Subcutaneous abdominal adipose tissue (tissue), 5 donors: ENCODE data around the gene DDX31.

Source experiments
- H3K27ac ChIP-seq: one replicate; pipeline ENCODE4 v1.7.0; 2013; ENCODE audit warnings: low read depth, mild to moderate bottlenecking, inconsistent platforms, low read length, moderate library complexity
- H3K27me3 ChIP-seq, 5 donors: one replicate each; pipeline ENCODE4 v1.7.0; 2013; ENCODE audit warnings: low read length in 5 of 5, inconsistent platforms in 1 of 5; ENCODE audit not compliant: control insufficient read depth in 5 of 5, insufficient read depth in 4 of 5
- H3K36me3 ChIP-seq, 5 donors: one replicate each; pipeline ENCODE4 v1.7.0; 2013; ENCODE audit warnings: low read length in 5 of 5; ENCODE audit not compliant: control insufficient read depth in 5 of 5, insufficient read depth in 5 of 5
- H3K4me1 ChIP-seq, 5 donors: one replicate each; pipeline ENCODE4 v1.7.0; 2013; ENCODE audit warnings: low read length in 5 of 5, mild to moderate bottlenecking in 3 of 5, moderate library complexity in 1 of 5; ENCODE audit not compliant: control insufficient read depth in 5 of 5, insufficient read depth in 5 of 5
- H3K4me3 ChIP-seq, 5 donors: one replicate each; pipeline ENCODE4 v1.7.0; 2013; ENCODE audit warnings: low read length in 5 of 5, low read depth in 1 of 5
- H3K9ac ChIP-seq, 5 donors: one replicate each; pipeline ENCODE4 v1.7.0; 2013; ENCODE audit warnings: low read length in 5 of 5, mild to moderate bottlenecking in 4 of 5, moderate library complexity in 3 of 5
- H3K9me3 ChIP-seq, 5 donors: one replicate each; pipeline ENCODE4 v1.7.0; 2013; ENCODE audit warnings: low read length in 5 of 5; ENCODE audit not compliant: control insufficient read depth in 5 of 5
- donor health status: healthy.
- donor health status: healthy.
- donor health status: healthy.
- donor health status: healthy.
- donor health status: healthy.

DDX31 gene

DNA sequence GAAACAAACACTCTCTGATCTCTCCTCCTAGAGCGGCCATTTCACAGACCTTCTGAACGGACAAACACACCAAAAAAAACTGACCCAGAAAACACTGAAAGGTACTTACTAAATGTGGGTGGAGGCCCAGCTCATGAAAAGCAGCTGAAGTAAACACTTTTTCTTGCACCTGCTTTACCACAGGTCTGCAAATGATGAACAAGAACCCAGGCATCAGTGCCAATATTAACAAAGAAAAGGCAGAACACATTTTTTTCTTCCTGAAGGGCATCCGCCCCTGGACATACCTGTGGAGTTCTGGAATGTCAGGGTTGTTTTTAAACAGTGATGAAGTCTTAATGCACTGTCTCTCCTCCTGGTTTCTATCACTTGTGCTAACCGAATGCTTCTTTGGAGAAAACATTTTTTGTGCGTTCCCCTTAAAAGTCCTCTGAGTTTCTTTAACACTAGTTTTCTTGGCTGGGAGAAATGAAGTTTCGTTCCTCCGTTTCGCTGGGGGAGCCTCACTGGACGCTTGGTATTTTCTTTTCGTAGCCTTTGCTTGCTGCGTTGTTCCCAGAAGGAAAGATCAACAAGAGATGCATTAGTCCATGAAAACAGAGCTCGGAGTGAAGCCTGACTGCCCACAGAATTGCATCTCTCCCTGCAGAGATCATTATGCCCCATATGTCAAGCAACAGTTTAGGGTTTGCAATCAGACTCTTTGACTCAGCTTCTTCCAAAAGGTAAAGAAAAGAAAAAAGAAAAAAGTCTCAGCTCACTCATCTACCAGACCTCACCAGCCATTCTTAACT lies 7.4 kb downstream of the DDX31 start:
- H3K36me3 ChIP-seq = peaks cover 20 to 51% (median 33%) of the 10 kb centered on the region in 5 donors
- H3K27ac ChIP-seq = no peak overlapping the region
- H3K9ac ChIP-seq = no peak overlapping the region

GRCh38 chr9:132656299-132656698 lies 13.5 kb downstream of the DDX31 start:
- H3K9ac ChIP-seq = no peak overlapping the region
- H3K4me1 ChIP-seq = no peaks in the 10 kb centered on the region
- peaks cover 34 to 62% (median 50%) of the 10 kb centered on the region in 5 donors for H3K36me3 ChIP-seq
- no peaks in the 10 kb centered on the region for H3K27me3 ChIP-seq
- no peaks in the 10 kb centered on the region for H3K9me3 ChIP-seq
- H3K4me3 ChIP-seq = no peak overlapping the region
- no peak overlapping the region for H3K27ac ChIP-seq

More for the DNA sequence above, 7.4 kb downstream of the DDX31 start:
- H3K27me3 ChIP-seq = no peaks in the 10 kb centered on the region
- no peaks in the 10 kb centered on the region for H3K9me3 ChIP-seq
- H3K4me3 ChIP-seq = no peak overlapping the region
- no peaks in the 10 kb centered on the region for H3K4me1 ChIP-seq

DNA sequence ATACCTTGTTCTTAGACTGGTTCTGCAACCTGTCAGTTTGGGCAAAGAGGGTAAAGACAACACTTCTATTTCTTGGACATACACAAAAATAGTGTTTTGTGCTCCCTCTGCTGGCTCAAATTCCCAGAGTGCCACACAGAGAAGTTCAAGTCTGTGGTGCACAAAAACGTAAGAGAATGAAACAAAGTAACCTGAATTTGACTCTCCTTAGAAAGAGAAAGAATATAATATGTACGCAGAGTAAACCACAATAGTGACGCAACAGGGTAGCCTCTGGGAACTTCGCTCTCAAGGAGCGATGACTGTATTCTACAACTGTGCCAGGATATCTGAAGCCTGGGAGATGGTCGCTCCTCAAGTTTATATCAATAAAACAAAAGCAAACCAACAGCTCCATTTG lies 18.5 kb downstream of the DDX31 start:
- no peaks in the 10 kb centered on the region for H3K9me3 ChIP-seq
- H3K9ac ChIP-seq = no peak overlapping the region
- no peaks in the 10 kb centered on the region for H3K27me3 ChIP-seq
- H3K4me3 ChIP-seq = no peak overlapping the region
- no peaks in the 10 kb centered on the region for H3K4me1 ChIP-seq
- H3K27ac ChIP-seq = no peak overlapping the region
- peaks cover 38 to 63% (median 52%) of the 10 kb centered on the region in 5 donors for H3K36me3 ChIP-seq

GRCh38 chr9:132648685-132649084 lies 21.1 kb downstream of the DDX31 start:
- Histone ChIP-seq H3K4me1 (no peaks in the 10 kb centered on the region), H3K9ac (no peak overlapping the region), H3K4me3 (no peak overlapping the region), H3K36me3 (peaks cover 38 to 77% (median 68%) of the 10 kb centered on the region in 5 donors), H3K9me3 (no peaks in the 10 kb centered on the region), H3K27me3 (no peaks in the 10 kb centered on the region), H3K27ac (no peak overlapping the region)

DNA sequence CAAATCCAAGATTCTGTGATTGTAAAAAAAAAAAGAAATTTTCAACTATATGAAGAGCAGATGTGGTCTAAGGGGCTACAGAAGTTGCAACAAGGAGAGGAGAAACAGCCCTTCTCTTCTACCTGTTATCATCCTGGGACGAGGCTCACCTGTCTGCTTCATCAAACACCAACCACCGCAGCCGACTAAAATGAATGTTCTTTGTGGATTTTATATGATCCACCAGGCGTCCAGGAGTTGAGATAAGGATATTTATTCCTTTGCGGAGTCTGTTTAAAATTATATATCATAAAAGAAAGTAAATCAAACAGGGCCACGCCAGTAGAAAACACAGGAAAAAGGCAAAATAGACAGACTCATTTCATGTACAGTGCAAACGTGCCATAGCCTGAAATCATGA lies 21.5 kb downstream of the DDX31 start:
- H3K27me3 ChIP-seq = no peaks in the 10 kb centered on the region
- no peaks in the 10 kb centered on the region for H3K4me1 ChIP-seq
- H3K27ac ChIP-seq = no peak overlapping the region
- no peak overlapping the region for H3K4me3 ChIP-seq
- H3K9me3 ChIP-seq = no peaks in the 10 kb centered on the region
- peaks cover 38 to 81% (median 71%) of the 10 kb centered on the region in 5 donors for H3K36me3 ChIP-seq
- H3K9ac ChIP-seq = no peak overlapping the region

- H3K9me3 ChIP-seq = no peaks in the 10 kb centered on the region
- no peak overlapping the region for H3K9ac ChIP-seq
- H3K36me3 ChIP-seq = peaks cover 38 to 86% (median 75%) of the 10 kb centered on the region in 5 donors
- no peak overlapping the region for H3K4me3 ChIP-seq
- no peaks in the 10 kb centered on the region for H3K27me3 ChIP-seq
- no peak overlapping the region for H3K27ac ChIP-seq
- H3K4me1 ChIP-seq = no peaks in the 10 kb centered on the region
Observed at GRCh38 chr9:132647806-132648205, 22.0 kb downstream of the DDX31 start.

GRCh38 chr9:132647355-132647754 lies 22.4 kb downstream of the DDX31 start:
- Histone ChIP-seq H3K36me3 (peaks cover 38 to 84% (median 74%) of the 10 kb centered on the region in 5 donors), H3K9me3 (no peaks in the 10 kb centered on the region), H3K27ac (no peak overlapping the region), H3K9ac (no peak overlapping the region), H3K27me3 (no peaks in the 10 kb centered on the region), H3K4me3 (no peak overlapping the region), H3K4me1 (no peaks in the 10 kb centered on the region)

- no peaks in the 10 kb centered on the region for H3K9me3 ChIP-seq
- no peak overlapping the region for H3K4me3 ChIP-seq
- no peak overlapping the region for H3K27ac ChIP-seq
- H3K27me3 ChIP-seq = no peaks in the 10 kb centered on the region
- H3K4me1 ChIP-seq = no peaks in the 10 kb centered on the region
- H3K9ac ChIP-seq = no peak overlapping the region
- peaks cover 36 to 85% (median 74%) of the 10 kb centered on the region in 5 donors for H3K36me3 ChIP-seq
Observed at GRCh38 chr9:132646726-132647125, 23.1 kb downstream of the DDX31 start.

DNA sequence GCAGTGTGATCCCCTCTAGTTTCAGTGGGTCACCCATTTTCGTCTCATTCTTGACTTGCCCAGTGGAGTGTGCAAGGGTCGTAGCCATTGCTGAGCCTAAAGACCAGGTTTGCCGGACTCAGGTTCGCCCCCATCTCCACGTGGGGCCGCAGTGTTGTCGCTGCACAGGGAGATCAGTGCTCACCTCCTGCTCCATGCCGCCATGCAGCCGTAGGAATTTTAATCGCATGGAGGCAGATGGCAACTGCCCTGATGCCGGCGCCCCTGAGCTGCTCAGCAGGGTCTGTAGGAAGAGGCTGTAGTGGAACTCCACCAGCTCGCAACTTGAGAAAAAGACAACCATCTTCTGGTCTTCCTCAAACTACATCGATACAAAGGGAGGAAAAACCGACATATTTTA lies 24.1 kb downstream of the DDX31 start:
- no peaks in the 10 kb centered on the region for H3K27me3 ChIP-seq
- H3K27ac ChIP-seq = no peak overlapping the region
- no peaks in the 10 kb centered on the region for H3K4me1 ChIP-seq
- peaks cover 39 to 91% (median 80%) of the 10 kb centered on the region in 5 donors for H3K36me3 ChIP-seq
- H3K9ac ChIP-seq = no peak overlapping the region
- H3K4me3 ChIP-seq = no peak overlapping the region
- H3K9me3 ChIP-seq = no peaks in the 10 kb centered on the region

DNA sequence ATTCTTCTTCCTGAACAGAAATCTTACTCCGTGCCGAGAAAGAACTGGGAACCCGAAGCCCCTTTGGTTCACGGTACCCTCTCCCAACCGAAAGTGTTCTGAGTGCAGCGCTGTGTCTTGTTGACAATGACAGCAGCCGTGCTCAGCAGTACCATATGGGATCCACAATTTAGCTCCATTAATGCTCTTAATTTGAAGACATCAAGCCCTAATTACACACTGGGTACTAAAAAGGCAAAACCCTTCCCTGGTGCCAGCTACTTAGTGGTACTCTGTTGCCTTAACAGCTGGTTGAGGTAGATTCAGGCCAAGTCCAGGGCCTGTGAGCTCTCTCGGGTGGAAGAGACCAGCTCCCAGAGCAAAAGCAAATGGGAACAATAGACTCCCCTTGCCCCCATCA lies 24.5 kb downstream of the DDX31 start:
- Histone ChIP-seq H3K4me3 (no peak overlapping the region), H3K27ac (no peak overlapping the region), H3K36me3 (peaks cover 35 to 91% (median 81%) of the 10 kb centered on the region in 5 donors), H3K27me3 (no peaks in the 10 kb centered on the region), H3K9me3 (no peaks in the 10 kb centered on the region), H3K4me1 (no peaks in the 10 kb centered on the region), H3K9ac (no peak overlapping the region)
